ENCODE measurements around the gene EBI3.

DNA sequence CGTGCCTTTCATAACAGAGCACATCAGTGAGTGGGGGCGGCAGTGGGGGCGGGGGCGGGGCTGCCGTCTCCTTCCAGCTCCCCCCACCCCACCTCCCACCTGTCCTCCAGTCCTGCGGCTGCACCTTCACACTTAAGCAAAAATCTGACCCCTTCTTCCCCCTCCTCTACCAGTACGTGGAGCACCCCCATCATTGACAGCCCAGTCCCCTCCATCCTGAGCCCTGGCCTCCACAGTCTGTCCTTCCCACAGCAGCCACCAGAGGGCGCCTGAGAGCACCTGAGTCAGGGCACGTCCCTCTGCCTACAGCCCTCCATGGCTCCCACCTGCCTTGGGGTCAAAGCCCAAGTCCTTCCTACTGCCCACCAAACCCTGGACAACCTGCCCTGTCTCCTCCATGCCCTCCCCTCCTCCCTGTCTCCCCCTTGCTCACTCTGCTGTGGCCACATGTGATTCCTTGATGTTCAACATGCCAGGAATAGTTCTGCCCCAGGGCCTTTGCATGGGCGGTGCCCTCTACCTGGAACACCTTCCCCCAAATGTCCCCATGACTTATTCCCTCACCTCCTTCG lies 4.0 kb downstream of the EBI3 start:
- TF ChIP-seq, protein P1, sequence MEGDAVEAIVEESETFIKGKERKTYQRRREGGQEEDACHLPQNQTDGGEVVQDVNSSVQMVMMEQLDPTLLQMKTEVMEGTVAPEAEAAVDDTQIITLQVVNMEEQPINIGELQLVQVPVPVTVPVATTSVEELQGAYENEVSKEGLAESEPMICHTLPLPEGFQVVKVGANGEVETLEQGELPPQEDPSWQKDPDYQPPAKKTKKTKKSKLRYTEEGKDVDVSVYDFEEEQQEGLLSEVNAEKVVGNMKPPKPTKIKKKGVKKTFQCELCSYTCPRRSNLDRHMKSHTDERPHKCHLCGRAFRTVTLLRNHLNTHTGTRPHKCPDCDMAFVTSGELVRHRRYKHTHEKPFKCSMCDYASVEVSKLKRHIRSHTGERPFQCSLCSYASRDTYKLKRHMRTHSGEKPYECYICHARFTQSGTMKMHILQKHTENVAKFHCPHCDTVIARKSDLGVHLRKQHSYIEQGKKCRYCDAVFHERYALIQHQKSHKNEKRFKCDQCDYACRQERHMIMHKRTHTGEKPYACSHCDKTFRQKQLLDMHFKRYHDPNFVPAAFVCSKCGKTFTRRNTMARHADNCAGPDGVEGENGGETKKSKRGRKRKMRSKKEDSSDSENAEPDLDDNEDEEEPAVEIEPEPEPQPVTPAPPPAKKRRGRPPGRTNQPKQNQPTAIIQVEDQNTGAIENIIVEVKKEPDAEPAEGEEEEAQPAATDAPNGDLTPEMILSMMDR (conservative IDR thresholded peaks at IDR 0.05; ENCODE audit: low read depth, low read length): peak; percentile 74
- no peak for TF ChIP-seq EZH2phosphoT487 (IDR thresholded peaks at IDR 0.05; ENCODE audit: borderline replicate concordance, low read length)

All from PC-3 (cell line).